Nephron progenitor cell (in vitro differentiated cells): Measurements from ENCODE around the gene TMEM121B.

Experiments used
- DNase-seq: peaks from one replicate; pipeline ENCODE4 v3.0.0; 2021
- H3K27ac Mint-ChIP-seq: 2 replicates; pipeline ENCODE4 v1.8.0; 2021; ENCODE audit warnings: mild to moderate bottlenecking, moderate library complexity, mixed read lengths
- H3K27me3 Mint-ChIP-seq: 2 replicates; pipeline ENCODE4 v1.8.0; 2021; ENCODE audit warnings: mild to moderate bottlenecking, low read depth, mixed read lengths; ENCODE audit not compliant: poor library complexity
- H3K36me3 Mint-ChIP-seq: 2 replicates; pipeline ENCODE4 v1.8.0; 2021; ENCODE audit warnings: low read depth, mixed read lengths
- H3K4me1 Mint-ChIP-seq: 2 replicates; pipeline ENCODE4 v1.8.0; 2021; ENCODE audit warnings: mixed read lengths
- H3K4me3 Mint-ChIP-seq: 2 replicates; pipeline ENCODE4 v1.8.0; 2021; ENCODE audit warnings: mild to moderate bottlenecking, moderate library complexity, mixed read lengths
- H3K9me3 Mint-ChIP-seq: 2 replicates; pipeline ENCODE4 v1.8.0; 2021; ENCODE audit warnings: mild to moderate bottlenecking, moderate library complexity, mixed read lengths
- CTCF ChIP-seq: fragments of 200-600 bp; sonication (generic); IDR thresholded peaks from 2 replicates; pipeline ENCODE4 v1.5.0; 2021; ENCODE audit warnings: antibody characterized with exemption

TMEM121B gene

GRCh38 chr22:17072877-17073276 lies 48.3 kb downstream of the TMEM121B start:
- no peaks in the 10 kb centered on the region for H3K36me3 Mint-ChIP-seq
- no peak for TF ChIP-seq CTCF
- H3K4me3 Mint-ChIP-seq: no peak overlapping the region
- H3K27me3 Mint-ChIP-seq: peaks cover 25% of the 10 kb centered on the region
- no peak overlapping the region for H3K27ac Mint-ChIP-seq
- no peak for DNase-seq
- peaks cover 5% of the 10 kb centered on the region for H3K9me3 Mint-ChIP-seq
- no peaks in the 10 kb centered on the region for H3K4me1 Mint-ChIP-seq
